ENCODE measurements around the gene GFRA1.

GRCh38 chr10:116098411-116099022, 174.5 kb downstream of the GFRA1 start:
- TF ChIP-seq POLR2A (IDR thresholded peaks at IDR 0.05) (no peak), EP300 (IDR thresholded peaks at IDR 0.05) (no peak), CTCF (IDR thresholded peaks at IDR 0.05) (no peak)
